Adipose tissue (tissue), 3 donors: Measurements from ENCODE around the gene INSM1. TPM values are rescaled to one million over a fixed set of nuclear protein-coding genes. Genes with fewer than 3 reads are reported as not detected.
"Not testable (repeated sequence)": the region's sequence is repeated elsewhere in the genome, so short reads cannot be mapped to it uniquely, and the experiment has no call there.

ENCODE experiments used
- H3K27ac ChIP-seq: one replicate; pipeline ENCODE4 v1.5.1; 2013; ENCODE audit warnings: low read depth, low read length
- WGBS, 3 donors: extraction: QIAGEN DNeasy Blood & Tissue Kit; methylation state at CpG; one replicate each; pipeline ENCODE4 v1.1.7; 2013; 5-methylcytosine and 5-hydroxymethylcytosine counted together
- polyA plus RNA-seq, 3 donors: library from polyadenylated mRNA; stranded (reverse); fragments of 200-250 nt; gene quantifications; one replicate each; pipeline ENCODE4 v1.2.3, GENCODE V29; 2013
- donor health status: healthy with polysubstance abuse.
- donor health status: Bipolar disorder and iron deficiency.
- donor health status: healthy.

The INSM1 gene
- 1 to 10 TPM in 1 of 3 donors, under 1 TPM in 2; 0.06 to 3.2 (median 0.22) TPM for polyA plus RNA-seq

DNA sequence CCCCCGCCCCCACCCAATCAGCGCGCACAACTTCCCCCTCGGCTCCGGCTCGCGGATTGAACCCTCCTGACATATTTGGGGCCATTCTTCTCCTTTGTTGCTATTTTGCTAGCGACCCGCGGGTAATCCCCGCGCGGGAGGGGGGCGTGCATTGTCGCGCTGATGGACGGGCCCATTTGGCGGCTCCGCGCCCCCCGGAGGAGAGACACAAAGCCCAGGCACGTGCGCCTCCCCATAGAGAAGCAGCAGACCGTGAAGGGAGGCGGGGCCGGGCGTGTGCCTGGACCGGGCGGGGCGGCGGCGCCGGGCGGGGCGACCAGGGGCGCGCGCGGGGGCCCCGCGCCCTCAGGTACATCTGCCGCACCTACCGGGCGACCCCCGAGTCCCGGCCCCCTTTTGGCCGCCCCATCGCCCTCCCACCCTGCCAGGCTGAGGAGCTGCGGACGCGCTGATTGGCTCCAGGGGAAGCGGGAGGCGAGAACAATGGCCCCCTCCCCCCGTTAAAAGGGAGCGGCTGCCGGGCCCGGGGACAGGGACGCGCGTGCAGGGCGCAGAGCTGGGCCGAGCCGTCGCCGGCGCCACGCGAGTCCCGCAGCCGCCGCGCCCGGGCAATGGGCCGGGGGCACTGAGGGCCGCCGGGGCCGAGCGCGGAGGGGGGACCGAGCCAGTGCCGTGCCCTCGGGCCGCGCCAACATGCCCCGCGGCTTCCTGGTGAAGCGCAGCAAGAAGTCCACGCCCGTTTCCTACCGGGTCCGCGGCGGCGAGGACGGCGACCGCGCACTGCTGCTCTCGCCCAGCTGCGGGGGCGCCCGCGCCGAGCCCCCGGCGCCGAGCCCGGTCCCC is at the start of gene INSM1:
Gene INSM1, plus strand, starts transcription at position 530 of the 843 bp plus-strand sequence. Its CDS starts 164 bp downstream, at position 694.
- 1 to 2% (median 2%) methylated on average over 80 to 108 of the region's 108 CpGs for whole genome bisulfite sequencing, 3 donors
- no peak within 1 kb of the TSS for H3K27ac ChIP-seq

GRCh38 chr20:20318365-20319161 is 49.3 kb upstream of the INSM1 start:
- H3K27ac ChIP-seq = no peak overlapping the region
- WGBS, 3 donors = 67 to 79% (median 67%) methylated on average over 9 of the region's 9 CpGs

DNA sequence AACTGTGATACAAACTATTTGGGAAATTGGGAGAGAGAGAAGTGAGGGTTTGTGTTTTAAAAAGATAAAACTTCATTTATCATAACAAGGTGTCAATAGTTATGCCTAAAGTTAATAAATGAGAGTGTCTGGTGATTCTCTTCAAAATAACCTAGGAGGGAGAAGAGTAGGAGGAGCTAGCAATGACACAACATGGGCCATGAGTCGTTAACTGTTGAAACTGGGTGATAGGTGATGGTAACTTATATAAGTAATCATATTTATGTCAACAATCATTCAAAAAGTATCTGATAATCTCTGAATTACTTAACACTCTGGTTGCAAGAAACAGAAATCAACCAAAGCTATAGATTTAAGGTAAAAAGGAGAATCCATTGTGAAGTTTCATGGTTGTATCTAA is 46.8 kb upstream of the INSM1 start:
- no peak overlapping the region for H3K27ac ChIP-seq
- WGBS, 3 donors = 52 to 79% (median 76%) methylated on average over 1 of the region's 1 CpG

DNA sequence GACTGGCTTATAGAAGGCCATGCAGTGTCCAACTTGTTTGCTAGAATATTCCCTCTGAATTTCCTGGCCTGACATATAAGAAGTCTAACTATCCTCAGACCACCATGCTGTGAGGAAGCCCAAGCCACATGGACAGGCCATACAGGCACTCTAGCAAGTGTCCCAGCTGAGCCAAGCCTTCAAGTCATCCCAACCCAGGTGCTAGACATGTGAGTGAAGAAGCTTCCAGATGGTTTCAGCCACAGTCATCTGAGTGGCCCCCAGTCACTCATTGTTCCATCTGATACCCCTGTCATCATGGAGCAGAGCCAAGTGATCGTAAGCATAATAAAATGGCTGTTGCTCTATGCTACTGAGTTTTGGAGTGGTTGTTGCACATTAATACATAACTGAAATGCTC is 46.0 kb upstream of the INSM1 start:
- no peak overlapping the region for H3K27ac ChIP-seq
- 84 to 92% (median 87%) methylated on average over 1 of the region's 1 CpG for WGBS, 3 donors

DNA sequence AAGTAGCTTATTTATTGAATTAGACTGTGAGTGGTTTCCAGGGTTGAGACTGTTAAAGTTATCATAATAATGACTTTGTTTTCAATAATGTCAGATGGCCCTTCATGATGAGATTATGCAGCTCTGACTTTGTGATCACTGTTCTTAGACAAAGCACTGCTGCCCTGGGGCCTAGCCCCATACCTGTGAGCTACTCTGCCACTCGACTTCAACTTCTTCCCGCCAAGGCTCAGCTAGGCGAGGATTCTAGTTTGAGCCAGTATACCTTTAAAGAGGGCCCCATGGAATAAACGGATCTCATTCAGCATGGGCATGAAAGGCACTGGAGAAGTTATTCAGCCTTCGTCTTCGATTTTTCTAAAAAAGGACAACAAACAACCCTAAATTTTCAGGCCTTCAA is 45.0 kb upstream of the INSM1 start:
- 83 to 90% (median 85%) methylated on average over 6 of the region's 6 CpGs for WGBS, 3 donors
- no peak overlapping the region for H3K27ac ChIP-seq

DNA sequence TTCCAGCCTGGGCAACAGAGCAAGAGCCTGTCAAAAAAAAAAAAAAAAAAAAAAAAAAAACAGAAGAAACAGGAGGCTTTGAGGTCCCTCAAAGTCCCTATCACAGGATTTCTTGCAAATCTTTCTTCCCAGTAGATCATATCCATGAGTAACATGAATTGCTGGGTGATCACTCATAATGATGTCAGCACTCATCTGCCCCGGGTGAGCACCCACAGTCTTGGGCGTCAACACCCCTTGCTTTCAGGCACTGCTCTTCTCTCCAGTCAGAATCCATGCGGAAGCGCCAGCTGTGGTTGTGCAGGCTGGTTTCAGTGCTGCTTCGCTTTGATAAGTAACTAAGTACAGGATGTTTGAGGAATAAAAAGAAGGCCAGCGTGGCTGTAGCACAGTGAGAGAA is 40.2 kb upstream of the INSM1 start:
- H3K27ac ChIP-seq = no peak overlapping the region
- 91 to 93% (median 91%) methylated on average over 6 of the region's 6 CpGs for WGBS, 3 donors

DNA sequence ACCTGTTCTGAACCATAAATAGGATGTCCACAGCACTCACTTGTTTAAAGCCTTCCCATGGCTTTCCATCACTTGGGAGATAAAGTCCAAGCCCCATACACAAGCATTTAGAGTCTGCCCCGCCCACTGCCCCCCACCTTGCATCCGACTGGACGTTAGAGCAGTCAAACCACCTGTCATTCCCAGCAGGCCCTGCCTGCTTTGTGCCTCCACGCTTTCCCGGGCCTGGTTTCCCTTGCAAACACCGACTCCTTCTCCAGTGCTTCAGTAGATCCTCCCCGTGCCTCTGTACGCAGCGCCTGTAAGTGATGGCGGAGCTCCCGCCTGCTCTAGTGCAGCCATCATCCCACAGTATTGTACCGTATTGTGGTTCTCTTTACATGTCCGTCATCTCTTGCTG is 38.3 kb upstream of the INSM1 start:
- H3K27ac ChIP-seq = no peak overlapping the region
- WGBS, 3 donors = 84 to 92% (median 90%) methylated on average over 13 of the region's 13 CpGs

- WGBS, 3 donors = 42 to 55% (median 42%) methylated on average over 1 of the region's 1 CpG
- H3K27ac ChIP-seq = no peak overlapping the region
Observed at GRCh38 chr20:20331156-20331555, 36.7 kb upstream of the INSM1 start.

DNA sequence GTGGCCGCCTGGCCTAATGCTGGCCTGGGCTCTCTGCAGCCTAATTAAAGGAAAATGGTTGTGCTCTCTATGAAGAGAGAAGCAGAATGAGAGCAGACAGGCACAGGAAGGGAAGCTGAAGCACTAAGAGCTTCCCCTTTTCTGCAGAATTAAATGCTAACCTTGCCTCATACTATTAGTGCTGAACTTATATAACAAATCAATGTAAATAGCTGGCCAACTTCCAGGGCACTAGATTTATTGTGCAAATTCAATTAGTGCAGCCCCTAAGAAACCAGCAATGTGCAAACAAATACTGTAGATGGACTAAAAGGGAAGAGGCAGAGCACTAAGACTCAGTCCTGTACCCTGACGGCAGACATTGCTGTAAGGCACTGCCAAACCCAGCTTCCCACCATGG is 36.1 kb upstream of the INSM1 start:
- no peak overlapping the region for H3K27ac ChIP-seq
- 73 to 82% (median 74%) methylated on average over 2 of the region's 2 CpGs for WGBS, 3 donors

DNA sequence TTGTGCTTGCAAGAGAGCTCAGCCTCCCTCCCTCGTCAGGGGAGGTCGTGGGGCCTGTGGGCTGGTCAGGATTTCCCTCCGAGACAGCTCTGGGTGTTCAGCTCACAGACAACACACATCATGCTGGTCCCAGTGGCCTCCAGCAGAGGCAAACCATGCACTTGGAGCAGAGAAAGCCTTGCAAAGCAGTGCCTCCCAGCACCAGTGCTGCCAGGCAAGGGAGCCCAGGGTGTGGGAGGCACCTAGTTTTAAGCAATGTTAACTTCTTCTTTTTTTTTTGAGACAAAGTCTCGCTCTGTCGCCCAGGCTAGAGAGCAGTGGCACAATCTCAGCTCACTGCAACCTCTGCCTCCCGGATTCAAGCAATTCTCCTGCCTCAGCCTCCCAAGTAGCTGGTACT is 34.0 kb upstream of the INSM1 start:
- 56 to 73% (median 62%) methylated on average over 6 of the region's 6 CpGs for WGBS, 3 donors
- H3K27ac ChIP-seq = no peak overlapping the region

- H3K27ac ChIP-seq = no peak overlapping the region
- 39 to 53% (median 43%) methylated on average over 5 of the region's 5 CpGs for WGBS, 3 donors
Observed at GRCh38 chr20:20334489-20334888, 33.4 kb upstream of the INSM1 start.

- WGBS, 3 donors = 85 to 93% (median 91%) methylated on average over 14 of the region's 14 CpGs
- no peak overlapping the region for H3K27ac ChIP-seq
Observed at GRCh38 chr20:20338133-20338730, 29.7 kb upstream of the INSM1 start.

- H3K27ac ChIP-seq = no peak overlapping the region
- 86 to 97% (median 94%) methylated on average over 16 of the region's 16 CpGs for WGBS, 3 donors
Observed at GRCh38 chr20:20340443-20340842, 27.5 kb upstream of the INSM1 start.

DNA sequence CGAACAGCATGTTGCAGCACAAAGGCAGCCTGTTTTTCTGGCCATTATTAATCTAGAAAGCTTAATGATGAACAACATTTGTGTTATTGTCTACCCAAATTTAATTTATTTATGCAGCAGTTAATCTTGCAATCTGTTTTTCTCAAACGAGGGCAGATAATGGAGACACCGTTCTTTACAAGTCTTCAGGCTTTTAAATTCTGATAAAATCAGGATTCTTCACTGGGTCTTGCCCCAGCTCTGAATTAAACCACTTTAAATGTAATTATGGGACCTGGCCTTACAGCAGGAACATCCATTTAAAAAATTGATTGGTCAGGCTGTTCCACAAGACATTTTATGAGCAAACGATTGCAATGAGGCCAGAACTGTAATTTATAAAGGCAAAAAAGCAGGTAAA is 26.5 kb upstream of the INSM1 start:
- no peak overlapping the region for H3K27ac ChIP-seq
- WGBS, 3 donors = 50 to 66% (median 51%) methylated on average over 4 of the region's 4 CpGs

DNA sequence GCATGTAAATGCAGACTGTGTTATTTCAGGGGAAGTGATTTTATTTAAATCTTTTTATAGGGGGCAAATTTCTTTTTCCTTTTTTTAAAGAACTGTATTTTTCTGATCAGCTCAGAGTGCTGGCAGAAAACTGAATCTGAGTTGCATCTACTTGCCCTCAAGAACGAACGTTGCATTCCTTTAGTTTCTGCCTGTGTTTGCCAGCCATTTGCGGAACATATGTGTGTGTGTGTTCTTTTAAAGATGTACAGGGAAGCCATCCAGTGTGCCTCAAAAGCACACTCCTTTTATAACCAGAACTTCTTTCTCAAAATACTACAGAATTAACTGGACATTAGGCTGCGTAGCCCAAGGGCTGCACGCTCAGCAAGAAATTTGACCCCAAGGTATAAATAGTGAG is 25.8 kb upstream of the INSM1 start:
- 60 to 71% (median 67%) methylated on average over 5 of the region's 5 CpGs for WGBS, 3 donors
- no peak overlapping the region for H3K27ac ChIP-seq

DNA sequence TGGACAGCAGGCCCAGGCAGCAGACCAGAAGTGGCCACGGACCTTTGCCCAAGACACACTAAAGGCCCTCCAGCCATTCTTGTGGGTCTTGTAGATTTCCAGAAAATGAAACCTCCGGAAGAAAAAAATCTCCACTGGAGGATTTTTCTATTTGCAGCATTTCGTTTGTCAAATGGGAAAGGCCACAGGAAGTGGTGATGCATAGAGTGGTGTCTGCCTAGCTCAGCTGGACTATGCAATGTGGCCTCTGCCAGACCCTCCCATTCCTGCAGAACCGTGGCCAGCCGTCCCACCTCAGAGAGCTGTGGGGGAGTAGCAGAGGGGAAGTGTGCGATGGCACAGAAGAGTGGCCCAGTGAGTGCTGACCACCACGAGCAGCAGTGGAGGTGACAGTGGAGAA is 24.0 kb upstream of the INSM1 start:
- no peak overlapping the region for H3K27ac ChIP-seq
- WGBS, 3 donors = 52 to 70% (median 58%) methylated on average over 7 of the region's 7 CpGs

DNA sequence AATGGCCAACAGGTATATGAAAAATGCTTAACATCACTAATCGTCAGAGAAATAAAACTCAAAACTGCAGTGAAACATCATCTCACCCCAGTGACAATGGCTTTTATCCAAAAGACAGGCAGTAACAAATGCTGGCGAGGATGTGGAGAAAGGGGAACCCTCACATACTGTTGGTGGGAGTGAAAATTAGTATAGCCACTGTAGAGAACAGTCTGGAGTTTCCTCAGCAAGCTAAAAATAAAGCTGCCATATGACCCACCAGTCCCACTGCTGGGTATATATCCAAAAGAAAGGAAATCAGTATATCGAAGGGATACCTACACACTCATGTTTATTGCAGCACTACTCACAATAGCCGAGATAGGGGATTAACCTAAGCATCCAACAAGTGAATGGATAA is 23.4 kb upstream of the INSM1 start:
- no peak overlapping the region for H3K27ac ChIP-seq
- WGBS, 3 donors = 66 to 83% (median 77%) methylated on average over 4 of the region's 4 CpGs

GRCh38 chr20:20353576-20353975 is 14.3 kb upstream of the INSM1 start:
- no peak overlapping the region for H3K27ac ChIP-seq
- 58 to 74% (median 61%) methylated on average over 3 of the region's 3 CpGs for WGBS, 3 donors

- H3K27ac ChIP-seq = not testable (repeated sequence)
Observed at GRCh38 chr20:20355503-20355902, 12.4 kb upstream of the INSM1 start.
